GM18519 (cell line): Measurements from ENCODE around the gene MUSTN1.

Source experiments
- ATAC-seq: cut with Tn5 transposase; IDR thresholded peaks from one replicate; pipeline ENCODE4 v1.9.1; 2021; ENCODE audit warnings: mild to moderate bottlenecking, moderate library complexity; ENCODE audit not compliant: unreplicated experiment, low FRiP score

The MUSTN1 gene

DNA sequence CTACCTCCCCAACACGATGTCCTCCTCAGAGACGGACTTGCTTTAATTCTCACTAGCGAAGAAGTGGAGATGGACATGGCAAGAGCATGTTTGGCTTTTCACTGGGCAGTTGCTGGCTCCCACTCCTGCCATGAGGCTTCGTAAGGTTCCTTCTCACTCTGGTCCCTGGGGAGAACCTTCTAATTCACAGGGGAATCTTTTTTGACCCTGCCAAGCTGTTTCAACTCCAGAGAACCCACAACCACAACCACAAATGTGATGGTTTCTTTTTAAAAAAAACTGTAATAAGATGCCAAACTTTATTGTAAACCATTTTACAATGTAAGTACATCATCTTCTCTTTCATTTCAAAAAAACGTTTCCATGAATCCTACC is 1.6 kb upstream of the MUSTN1 start:
- ATAC-seq: no peak

GRCh38 chr3:52835766-52836470 is 1.1 kb upstream of the MUSTN1 start:
- ATAC-seq: no peak

- no peak for ATAC-seq
Measured at GRCh38 chr3:52833202-52833601, 1.6 kb downstream of the MUSTN1 start.

DNA sequence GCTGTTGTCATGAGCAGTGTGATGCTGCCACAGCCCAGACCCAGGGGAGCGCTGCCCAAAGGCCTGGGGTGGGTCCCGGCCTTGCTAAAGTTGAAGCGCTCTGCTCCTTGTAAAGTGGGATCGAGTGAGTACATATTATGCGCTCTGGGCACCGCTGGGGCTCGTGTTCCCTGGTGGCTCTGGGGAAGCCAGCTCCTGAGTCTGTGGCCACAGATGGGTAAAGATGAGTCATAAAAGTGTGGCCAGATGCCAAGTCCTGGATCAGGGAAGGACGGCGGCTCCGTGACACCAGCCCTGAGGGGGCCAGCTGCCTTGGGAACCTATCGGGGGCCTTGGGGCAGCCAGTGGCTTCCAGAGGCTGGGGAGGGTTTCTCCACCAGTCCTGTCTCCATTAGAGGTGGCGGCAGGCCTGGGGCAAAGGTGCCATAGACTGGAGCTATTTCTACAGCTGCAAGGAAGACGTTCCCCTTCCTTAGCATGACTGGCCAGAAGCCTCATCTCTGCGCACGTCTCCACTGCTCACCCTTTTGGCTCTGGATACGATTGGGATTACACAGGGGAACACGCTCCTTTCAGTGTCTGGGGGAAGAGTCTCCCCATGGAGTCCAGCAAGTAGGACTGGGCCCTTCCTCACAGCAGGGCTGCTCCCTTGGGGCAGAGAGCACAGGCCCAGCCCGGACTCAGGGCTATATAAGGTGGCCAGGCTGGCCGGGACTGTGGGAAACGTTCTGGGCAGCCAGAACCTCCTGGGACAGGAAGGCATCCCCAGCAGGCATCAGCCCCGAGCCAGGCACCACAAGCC is 3.1 kb downstream of the MUSTN1 start:
- ATAC-seq: no peak

GRCh38 chr3:52830535-52831258 is 4.1 kb downstream of the MUSTN1 start, which contains the start of gene ITIH4:
Gene ITIH4 (minus strand): TSS chr3:52830672. CDS start chr3:52830642, 30 bp downstream.
- no peak for ATAC-seq

DNA sequence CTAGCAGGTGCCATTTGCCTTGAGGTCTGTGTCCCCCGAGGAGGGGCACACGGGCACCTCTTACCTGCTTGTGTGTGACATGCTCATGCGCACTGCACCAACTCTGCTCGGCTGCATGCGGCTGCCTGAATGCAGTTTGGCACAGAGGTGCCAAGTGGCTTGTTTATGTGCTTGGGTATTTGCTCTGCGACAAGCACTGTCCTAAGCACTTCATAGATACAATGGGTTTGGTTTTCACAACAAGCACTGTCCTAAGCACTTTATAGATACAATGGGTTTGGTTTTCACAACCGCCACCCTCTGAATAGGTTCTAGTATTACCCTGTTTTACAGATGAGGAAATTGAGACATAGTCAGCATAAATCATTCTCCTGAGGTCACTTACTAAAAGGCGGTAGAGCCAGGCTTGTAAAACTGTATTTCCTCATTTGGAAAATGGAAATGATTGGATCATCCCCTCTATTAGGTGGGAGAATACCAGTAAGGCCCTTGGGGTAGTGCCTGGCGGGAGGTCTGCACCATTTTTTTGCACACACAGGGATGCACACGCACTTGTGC is 4.8 kb downstream of the MUSTN1 start:
- ATAC-seq: no peak

DNA sequence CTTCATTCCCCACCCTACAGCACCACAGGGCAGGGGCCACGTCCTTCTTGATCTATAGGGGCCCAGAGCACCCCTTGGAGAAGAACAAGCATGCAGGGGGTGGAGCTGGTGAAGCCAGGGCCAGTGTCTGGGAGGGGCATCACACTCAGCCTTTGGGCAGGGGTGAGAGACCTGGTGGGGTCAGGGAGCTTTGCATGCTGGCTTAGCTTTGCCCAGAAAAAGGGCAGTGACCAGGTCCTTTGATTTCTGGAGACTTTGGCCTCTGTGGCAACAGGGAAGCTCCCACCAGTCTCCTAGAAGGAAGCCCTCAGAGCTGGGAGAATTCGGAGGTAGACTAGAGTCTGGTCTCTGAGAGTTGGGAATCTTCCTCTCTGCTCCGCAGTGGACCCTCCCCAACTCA is 5.3 kb downstream of the MUSTN1 start:
- ATAC-seq: no peak

GRCh38 chr3:52827866-52828376 is 6.9 kb downstream of the MUSTN1 start:
- ATAC-seq: no peak

DNA sequence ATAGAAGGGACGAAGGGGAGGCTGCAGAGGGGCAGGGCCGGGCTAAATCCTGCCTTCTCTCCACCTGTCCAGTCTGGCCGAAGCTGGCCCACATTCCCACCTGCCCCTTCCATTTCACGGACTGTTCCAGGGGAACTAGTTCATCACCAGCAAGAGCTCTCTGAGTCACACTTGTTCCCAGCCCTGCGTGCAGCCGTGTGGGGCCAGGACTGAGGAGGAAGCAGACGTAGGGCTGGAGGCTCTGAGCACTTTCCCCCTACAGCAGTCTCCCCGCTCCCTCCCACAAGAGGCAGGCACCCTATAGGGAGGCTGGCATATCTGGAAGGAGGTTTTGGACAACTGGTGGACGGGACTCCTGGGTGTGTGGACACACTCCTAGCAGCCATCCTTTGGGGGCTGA is 7.4 kb downstream of the MUSTN1 start:
- ATAC-seq: no peak

GRCh38 chr3:52824037-52824436 is 10.8 kb downstream of the MUSTN1 start:
- ATAC-seq: no peak

DNA sequence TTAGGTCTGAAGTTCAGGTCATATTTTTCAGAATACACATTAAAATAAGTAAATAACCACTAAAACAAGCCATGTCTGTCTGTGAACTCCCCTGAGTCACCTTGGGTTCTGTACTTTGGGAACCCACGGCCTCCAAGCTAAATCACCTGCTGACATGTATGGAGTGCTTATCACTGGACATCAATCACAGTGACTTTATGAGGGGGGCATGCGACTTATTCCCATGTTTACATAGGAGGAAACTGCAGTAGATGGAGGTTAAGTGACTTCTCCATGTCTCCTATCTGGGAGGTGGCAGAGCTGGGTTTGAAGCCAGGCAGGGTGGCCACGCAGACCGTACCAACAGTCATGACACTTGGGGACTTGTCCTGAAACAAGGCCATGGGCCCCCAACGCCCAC is 12.5 kb downstream of the MUSTN1 start:
- ATAC-seq: no peak

GRCh38 chr3:52820736-52821135 is 14.1 kb downstream of the MUSTN1 start:
- ATAC-seq: no peak

GRCh38 chr3:52819936-52820335 is 14.9 kb downstream of the MUSTN1 start:
- no peak for ATAC-seq

- ATAC-seq: no peak
Measured at GRCh38 chr3:52817860-52818259, 17.0 kb downstream of the MUSTN1 start.

DNA sequence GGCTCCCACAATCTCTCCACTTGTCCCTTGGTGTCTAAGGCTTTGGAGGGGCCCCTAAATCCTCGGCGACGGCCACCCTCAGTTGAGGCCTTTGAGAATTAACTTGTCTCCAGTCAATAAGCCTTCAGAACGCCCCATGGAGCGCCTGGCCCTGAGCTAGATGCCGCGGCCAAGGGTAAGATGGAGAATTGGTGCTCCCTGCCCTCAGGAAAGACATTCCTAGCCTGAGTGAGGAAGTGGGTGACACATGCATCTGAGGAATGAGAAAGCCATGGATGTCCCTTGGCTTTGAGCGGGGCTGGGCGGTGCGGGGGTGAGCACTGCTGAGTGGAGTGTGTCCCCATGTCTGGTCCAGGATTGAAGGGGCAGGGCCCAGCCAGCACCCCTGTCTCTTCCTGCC is 17.6 kb downstream of the MUSTN1 start:
- no peak for ATAC-seq

DNA sequence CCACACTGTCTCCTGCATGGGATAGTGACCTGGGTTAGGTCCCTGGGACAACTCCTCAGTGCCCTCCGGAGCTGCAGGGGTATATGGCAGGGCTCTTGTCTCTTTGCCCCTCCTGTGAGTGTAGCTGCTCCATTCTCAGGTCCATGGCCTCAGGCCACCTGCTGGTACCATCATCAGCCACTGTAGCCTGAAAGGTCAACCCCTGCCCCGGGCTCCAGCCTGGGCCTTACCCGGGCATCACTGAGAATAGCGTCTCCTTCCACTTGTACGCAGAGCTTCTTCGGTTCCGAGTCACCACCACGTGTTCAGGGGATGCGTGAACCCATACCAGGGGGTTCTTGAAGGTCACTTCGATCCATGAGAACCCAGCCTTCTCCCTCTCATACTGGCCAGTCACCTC is 18.2 kb downstream of the MUSTN1 start:
- no peak for ATAC-seq

GRCh38 chr3:52816199-52816598 is 18.6 kb downstream of the MUSTN1 start:
- ATAC-seq: no peak

DNA sequence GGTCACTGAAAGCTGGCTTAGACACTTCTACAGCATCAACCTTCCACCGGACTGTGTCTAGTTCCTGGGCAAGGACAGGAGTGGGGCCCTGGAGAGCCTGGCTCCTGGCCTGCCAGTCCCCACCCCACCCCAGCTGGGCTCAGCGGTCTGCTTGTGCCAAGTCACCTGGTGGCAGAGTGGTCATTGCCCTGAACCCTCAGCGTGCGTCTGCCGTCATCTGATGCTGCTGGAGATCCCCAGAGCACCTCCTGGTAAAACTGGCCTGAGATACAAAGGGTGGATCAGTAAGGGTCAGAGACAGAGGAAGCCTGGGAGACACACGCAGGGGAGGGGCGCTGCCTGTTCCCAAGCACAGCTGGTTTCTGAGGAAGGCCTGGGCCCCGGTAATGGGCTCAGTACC is 21.0 kb downstream of the MUSTN1 start:
- ATAC-seq: no peak

GRCh38 chr3:52811452-52812011 is 23.3 kb downstream of the MUSTN1 start:
- ATAC-seq: no peak

DNA sequence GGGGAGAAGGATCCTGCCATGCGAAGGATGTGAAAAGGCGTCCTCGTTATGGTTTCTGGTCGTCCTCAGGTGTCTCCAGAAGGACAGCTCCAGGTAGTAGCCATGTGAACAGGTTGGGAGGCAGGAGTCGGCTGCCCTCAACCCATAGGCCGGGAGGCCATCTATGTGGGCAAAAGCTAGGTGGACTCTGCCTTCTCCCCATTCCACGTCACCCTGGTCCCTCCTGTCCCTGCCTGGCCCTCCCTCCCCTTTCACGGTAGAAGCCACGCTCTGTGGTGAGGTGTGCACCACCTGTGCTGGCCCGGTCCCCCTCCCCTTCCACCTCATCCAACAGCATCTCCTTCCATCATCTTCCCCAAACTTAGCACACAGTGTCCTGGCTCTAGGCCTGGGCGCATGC is 23.9 kb downstream of the MUSTN1 start:
- ATAC-seq: no peak
